ENCODE measurements around the gene WFDC10A.
"Not testable (repeated sequence)": the region's sequence is repeated elsewhere in the genome, so short reads cannot be mapped to it uniquely, and the experiment has no call there.

Gene WFDC10A

DNA sequence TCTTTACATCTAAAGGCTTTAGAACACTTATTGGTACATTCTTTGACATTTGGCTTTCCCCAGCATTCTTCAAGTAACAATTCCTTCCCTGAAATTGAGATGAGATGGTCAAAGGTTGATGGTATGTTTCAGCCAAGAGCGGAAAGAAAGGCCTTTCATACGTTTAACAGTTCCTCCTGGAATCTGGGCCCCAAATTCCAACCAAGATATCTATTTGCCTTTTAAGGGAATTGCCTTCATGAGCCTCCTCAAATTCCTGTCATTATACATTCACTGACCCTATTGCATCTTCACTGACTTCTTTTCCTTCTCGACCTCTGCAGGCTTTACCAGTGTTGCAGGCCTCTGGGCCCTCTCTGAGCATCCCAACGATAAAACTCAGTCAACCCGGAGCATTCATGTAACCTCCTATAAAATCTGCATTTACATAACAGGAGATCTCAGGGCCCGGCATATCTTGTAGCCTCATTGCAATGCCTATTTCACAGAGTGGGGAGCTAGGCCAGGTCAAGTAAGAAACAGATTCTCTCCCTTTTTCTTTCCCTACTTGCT, 19.8 kb downstream of the WFDC10A start:
- DNase-seq = no peak

- DNase-seq = peak; percentile 0
Observed at GRCh38 chr20:45651726-45652125, 22.2 kb downstream of the WFDC10A start.

DNA sequence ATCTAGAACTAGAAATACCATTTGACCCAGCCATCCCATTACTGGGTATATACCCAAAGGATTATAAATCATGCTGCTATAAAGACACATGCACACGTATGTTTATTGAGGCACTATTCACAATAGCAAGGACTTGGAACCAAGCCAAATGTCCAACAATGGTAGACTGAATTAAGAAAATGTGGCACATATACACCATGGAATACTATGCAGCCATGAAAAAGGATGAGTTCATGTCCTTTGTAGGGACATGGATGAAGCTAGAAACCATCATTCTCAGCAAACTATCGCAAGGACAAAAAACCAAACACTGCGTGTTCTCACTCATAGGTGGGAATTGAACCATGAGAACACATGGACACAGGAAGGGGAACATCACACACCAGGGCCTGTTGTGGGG, 27.5 kb downstream of the WFDC10A start:
- DNase-seq = not testable (repeated sequence)

DNA sequence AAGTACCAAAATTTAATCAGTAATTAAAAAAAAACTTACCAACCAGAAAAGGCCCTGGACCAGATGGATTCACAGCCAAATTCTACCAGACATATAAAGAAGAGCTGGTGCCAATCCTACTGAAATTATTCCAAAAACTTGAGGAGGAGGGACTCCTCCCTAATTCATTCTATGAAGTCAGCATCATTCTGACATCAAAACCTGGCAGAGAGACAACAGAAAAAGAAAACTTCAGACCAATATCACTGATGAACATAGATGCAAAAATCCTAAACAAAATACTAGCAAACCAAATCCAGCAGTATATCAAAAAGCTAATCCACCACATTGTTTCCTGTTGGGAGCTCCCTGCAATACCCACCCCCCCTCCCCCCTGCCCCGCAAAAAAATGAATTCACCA, 40.6 kb downstream of the WFDC10A start, which contains the start of gene WFDC11:
Gene WFDC11 (minus strand): TSS at position 101 of the 400 bp plus-strand sequence. CDS start 19,639 bp downstream, outside the sequence.
- DNase-seq = no peak

DNA sequence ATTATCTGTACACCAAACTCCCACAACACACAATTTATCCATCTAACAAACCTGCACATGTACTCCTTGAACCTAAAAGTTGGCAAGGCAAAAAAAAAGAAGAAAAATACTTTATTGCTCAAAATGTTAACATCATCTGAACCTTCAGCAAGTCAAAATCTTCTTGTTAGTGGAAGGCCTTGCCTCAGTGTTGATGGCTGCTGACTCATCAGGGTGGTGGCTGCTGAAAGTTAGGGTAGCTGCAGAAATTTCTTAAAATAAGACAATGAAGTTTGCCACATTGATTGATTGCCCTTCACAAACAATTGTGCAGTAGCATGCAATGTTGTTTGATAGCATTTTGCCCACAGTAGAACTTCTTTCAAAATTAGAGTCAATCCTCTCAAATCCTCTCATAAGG, 43.2 kb downstream of the WFDC10A start:
- DNase-seq = no peak

DNA sequence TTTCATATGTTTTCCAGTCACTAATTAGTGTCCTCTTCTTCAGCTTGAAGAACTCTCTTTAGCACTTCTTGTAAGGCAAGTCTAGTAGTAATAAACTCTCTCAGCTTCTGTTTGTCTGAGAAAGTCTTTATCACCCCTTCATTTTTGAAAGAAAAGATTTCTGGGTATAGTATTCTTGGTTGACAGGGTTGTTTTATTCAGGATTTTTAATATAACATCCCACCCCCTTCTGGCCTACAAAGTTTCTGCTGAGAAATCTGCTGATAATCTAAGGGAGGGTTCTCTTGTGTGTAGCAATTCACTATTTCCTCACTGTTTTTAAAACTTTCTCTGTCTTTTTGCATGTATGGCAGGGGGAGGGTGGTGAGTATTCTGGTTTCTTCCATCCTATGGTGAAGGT, 50.1 kb downstream of the WFDC10A start:
- no peak for DNase-seq

Data from CD4-positive, alpha-beta T cell treated with Interleukin-12 subunit alpha and Interleukin-12 subunit beta, for 1 hour (primary cell).